Memory B cell (primary cell): ENCODE results near the gene U2AF1L4.

Source experiments
- ATAC-seq: fragments of 150-1000 bp; cut with Tn5 transposase; 2 replicates; pipeline ENCODE4 v1.10.0; 2021; ENCODE audit warnings: low read depth, mild to moderate bottlenecking, moderate library complexity
- DNase-seq, 2 donors: peaks; one replicate each; pipeline ENCODE4 v3.0.0; 2022; ENCODE audit warnings: low spot score in 2 of 2
- H3K27ac Mint-ChIP-seq: one replicate; pipeline ENCODE4 v1.8.0; 2022; ENCODE audit warnings: mild to moderate bottlenecking, moderate library complexity, mixed read lengths
- H3K27me3 Mint-ChIP-seq: one replicate; pipeline ENCODE4 v1.8.0; 2022; ENCODE audit warnings: mixed read lengths
- H3K36me3 Mint-ChIP-seq: one replicate; pipeline ENCODE4 v1.8.0; 2022; ENCODE audit warnings: mild to moderate bottlenecking, mixed read lengths
- H3K4me1 Mint-ChIP-seq: one replicate; pipeline ENCODE4 v1.8.0; 2022; ENCODE audit warnings: mixed read lengths
- H3K4me3 Mint-ChIP-seq: one replicate; pipeline ENCODE4 v1.8.0; 2022; ENCODE audit warnings: mild to moderate bottlenecking, moderate library complexity, mixed read lengths
- H3K9me3 Mint-ChIP-seq: one replicate; pipeline ENCODE4 v1.8.0; 2022; ENCODE audit warnings: mixed read lengths

The U2AF1L4 gene

DNA sequence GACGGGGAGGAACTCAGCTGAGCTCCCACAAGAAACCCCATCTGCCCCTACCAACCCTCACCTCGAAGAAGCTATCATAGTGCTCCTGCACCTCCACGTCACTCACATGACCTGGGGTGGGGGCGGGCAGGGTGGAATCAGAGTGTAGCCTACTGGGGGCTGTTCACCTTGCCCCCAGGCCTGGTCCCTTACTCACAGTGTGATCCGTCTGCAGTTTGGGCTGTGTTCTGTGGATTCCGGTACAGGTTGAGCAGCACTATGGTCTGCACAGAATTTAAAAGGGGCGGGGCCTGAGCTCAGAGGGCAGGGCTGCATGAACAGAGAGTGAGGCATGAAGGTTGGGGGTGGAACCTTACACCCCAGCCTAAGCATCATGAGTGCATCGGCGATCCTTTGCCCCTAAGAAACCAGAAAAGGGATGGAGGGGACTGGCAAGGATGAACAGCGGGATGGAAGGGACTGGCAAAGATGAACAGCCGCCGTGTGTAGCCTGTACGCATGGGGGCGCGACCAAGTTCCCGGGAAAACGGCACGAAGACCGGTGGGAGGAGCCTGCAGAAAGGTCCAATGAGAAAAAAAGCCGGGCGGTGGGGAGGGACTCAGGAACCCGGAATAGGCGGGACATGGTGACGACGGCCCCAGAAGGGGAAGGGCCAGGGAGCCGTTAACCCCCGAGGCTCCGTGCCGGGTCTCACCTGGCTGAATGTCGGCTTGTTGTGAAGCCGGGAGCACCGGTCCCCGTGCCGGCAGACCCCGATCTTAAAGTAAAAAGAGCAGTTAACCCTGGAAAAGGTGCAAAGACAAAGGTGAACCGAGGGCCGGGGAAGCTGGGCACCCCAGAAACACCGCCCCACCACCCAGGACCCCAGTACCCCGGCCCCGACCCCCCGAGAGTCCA is 539 bp downstream of the U2AF1L4 start:
- Mint-ChIP-seq H3K27me3 (no peaks in the 10 kb centered on the region), H3K4me3 (peak overlapping the region; percentile 96), H3K36me3 (peaks cover 5% of the 10 kb centered on the region), H3K9me3 (no peaks in the 10 kb centered on the region), H3K4me1 (peaks cover 26% of the 10 kb centered on the region), H3K27ac (peak overlapping the region; percentile 98)
- ATAC-seq (peak; percentile 56), DNase-seq (peak; percentile 89 to 90)

- Mint-ChIP-seq H3K4me1 (peaks cover 26% of the 10 kb centered on the region), H3K27me3 (no peaks in the 10 kb centered on the region), H3K4me3 (peak overlapping the region; percentile 96), H3K27ac (peak overlapping the region; percentile 98), H3K9me3 (no peaks in the 10 kb centered on the region), H3K36me3 (peaks cover 5% of the 10 kb centered on the region)
- ATAC-seq (no peak), DNase-seq (no peak)
Observed at GRCh38 chr19:35743640-35744429, 1.4 kb downstream of the U2AF1L4 start.

GRCh38 chr19:35742121-35742724 is 3.0 kb downstream of the U2AF1L4 start, which contains the start of gene IGFLR1:
Gene IGFLR1 (minus strand): TSS chr19:35742452. CDS start chr19:35741180, 1,272 bp downstream.
- Mint-ChIP-seq H3K36me3 (peaks cover 7% of the 10 kb centered on the region), H3K4me1 (peaks cover 22% of the 10 kb centered on the region), H3K27me3 (no peaks in the 10 kb centered on the region), H3K4me3 (peak within 1 kb of the TSS; percentile 98), H3K9me3 (no peaks in the 10 kb centered on the region), H3K27ac (peak within 1 kb of the TSS; percentile 99)
- ATAC-seq (peak; percentile 27), DNase-seq (peak; percentile 63 to 79)

- peaks cover 30% of the 10 kb centered on the region for H3K4me1 Mint-ChIP-seq
- no peaks in the 10 kb centered on the region for H3K9me3 Mint-ChIP-seq
Observed at GRCh38 chr19:35741203-35741515, 4.1 kb downstream of the U2AF1L4 start.

GRCh38 chr19:35740423-35741202 is 4.6 kb downstream of the U2AF1L4 start:
- DNase-seq (peak; percentile 83 to 91), ATAC-seq (peak; percentile 59)
- Mint-ChIP-seq H3K27me3 (no peaks in the 10 kb centered on the region), H3K36me3 (peaks cover 12% of the 10 kb centered on the region), H3K4me1 (peaks cover 28% of the 10 kb centered on the region), H3K9me3 (no peaks in the 10 kb centered on the region), H3K27ac (peak overlapping the region; percentile 85), H3K4me3 (peak overlapping the region; percentile 95)

More at GRCh38 chr19:35741203-35741515, 4.1 kb downstream of the U2AF1L4 start:
- ATAC-seq (no peak), DNase-seq (no peak)
- Mint-ChIP-seq H3K27ac (peak overlapping the region; percentile 85), H3K4me3 (peak overlapping the region; percentile 98), H3K36me3 (peaks cover 11% of the 10 kb centered on the region), H3K27me3 (no peaks in the 10 kb centered on the region)

- Mint-ChIP-seq H3K4me1 (peaks cover 28% of the 10 kb centered on the region), H3K27me3 (no peaks in the 10 kb centered on the region), H3K4me3 (peak overlapping the region; percentile 95), H3K27ac (peak overlapping the region; percentile 85), H3K9me3 (no peaks in the 10 kb centered on the region), H3K36me3 (peaks cover 15% of the 10 kb centered on the region)
- no peak for DNase-seq
- peak; percentile 3 for ATAC-seq
Observed at GRCh38 chr19:35740108-35740422, 5.2 kb downstream of the U2AF1L4 start.

GRCh38 chr19:35739275-35740107 is 5.7 kb downstream of the U2AF1L4 start:
- Mint-ChIP-seq H3K27me3 (no peaks in the 10 kb centered on the region), H3K36me3 (peaks cover 18% of the 10 kb centered on the region), H3K4me3 (peak overlapping the region; percentile 66), H3K4me1 (peaks cover 28% of the 10 kb centered on the region), H3K27ac (no peak overlapping the region), H3K9me3 (no peaks in the 10 kb centered on the region)
- no peak for DNase-seq
- no peak for ATAC-seq

GRCh38 chr19:35738887-35739229 is 6.4 kb downstream of the U2AF1L4 start:
- no peaks in the 10 kb centered on the region for H3K27me3 Mint-ChIP-seq
- peaks cover 30% of the 10 kb centered on the region for H3K4me1 Mint-ChIP-seq
- peaks cover 19% of the 10 kb centered on the region for H3K36me3 Mint-ChIP-seq
- no peaks in the 10 kb centered on the region for H3K9me3 Mint-ChIP-seq
- no peak overlapping the region for H3K27ac Mint-ChIP-seq
- H3K4me3 Mint-ChIP-seq = peak overlapping the region; percentile 66
- DNase-seq (no peak), ATAC-seq (no peak)

GRCh38 chr19:35738021-35738886 is 7.0 kb downstream of the U2AF1L4 start:
- Mint-ChIP-seq H3K4me3 (no peak overlapping the region), H3K27me3 (no peaks in the 10 kb centered on the region), H3K36me3 (peaks cover 22% of the 10 kb centered on the region), H3K4me1 (peaks cover 30% of the 10 kb centered on the region), H3K27ac (no peak overlapping the region), H3K9me3 (no peaks in the 10 kb centered on the region)
- DNase-seq (no peak), ATAC-seq (no peak)

DNA sequence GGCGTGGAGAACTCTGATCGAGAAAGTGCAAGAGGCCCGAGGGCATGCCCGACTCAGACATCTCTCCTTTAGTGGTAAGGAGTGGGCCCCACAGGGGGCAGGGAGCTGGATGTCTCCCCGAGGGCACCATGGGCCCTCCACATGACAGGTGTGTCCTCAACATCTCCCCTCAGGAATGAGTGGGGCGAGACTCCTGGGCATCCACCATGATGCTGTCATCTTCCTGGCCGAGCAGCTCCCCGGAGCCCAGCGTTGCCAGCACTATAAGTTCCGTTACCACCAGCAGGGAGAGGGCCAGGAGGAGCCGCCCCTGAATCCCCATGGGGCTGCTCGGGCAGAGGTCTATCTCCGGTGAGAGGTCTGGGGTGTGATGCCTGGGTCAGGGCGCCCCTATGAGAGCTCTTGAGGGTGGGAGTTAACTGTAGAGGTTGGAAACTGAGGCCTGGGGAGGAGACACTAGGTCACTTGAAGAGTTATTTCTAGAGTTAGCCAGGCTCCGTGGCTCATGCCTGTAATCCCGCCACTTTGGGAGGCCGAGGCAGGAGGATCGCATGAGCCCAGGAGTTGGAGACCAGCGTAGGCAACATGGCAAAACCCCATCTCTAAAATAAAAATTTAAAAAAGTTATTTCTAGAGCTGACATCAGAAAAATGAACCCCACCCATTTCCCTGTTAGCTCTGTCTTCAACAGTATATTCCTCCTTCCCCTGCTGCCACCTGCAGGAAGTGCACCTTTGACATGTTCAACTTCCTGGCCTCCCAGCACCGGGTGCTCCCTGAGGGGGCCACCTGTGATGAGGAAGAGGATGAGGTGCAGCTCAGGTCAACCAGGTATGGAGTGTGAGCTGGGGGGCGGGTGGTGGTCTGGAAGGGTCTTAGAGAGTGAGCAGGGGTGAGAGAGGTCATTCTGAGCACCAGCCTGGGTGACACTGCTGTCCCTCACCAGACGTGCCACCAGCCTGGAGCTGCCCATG is 8.0 kb downstream of the U2AF1L4 start:
- Mint-ChIP-seq H3K4me3 (no peak overlapping the region), H3K36me3 (peaks cover 19% of the 10 kb centered on the region), H3K9me3 (no peaks in the 10 kb centered on the region), H3K4me1 (peaks cover 26% of the 10 kb centered on the region), H3K27me3 (no peaks in the 10 kb centered on the region), H3K27ac (peak overlapping the region; percentile 65)
- no peak for ATAC-seq
- DNase-seq = no peak

DNA sequence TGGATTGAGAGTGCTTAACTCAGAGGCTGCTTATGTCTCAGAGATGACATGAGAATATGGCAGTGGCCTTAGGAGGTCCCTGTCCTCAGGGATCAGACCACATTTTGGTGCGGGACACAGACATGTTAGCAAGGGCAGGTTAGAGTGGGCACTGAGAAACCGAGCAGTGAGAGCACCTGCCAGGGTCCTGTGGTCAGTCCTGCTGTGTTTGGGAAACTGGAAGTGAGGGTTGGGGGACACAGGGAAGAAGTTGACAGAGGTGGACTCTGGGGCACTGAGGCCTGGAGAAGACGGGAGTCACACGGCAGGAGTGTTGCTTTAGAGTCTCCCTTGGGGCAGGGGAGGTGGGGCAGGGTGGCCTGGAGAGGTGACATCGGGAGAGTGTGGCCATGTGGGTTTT is 10.3 kb downstream of the U2AF1L4 start:
- peaks cover 33% of the 10 kb centered on the region for H3K36me3 Mint-ChIP-seq

More for the DNA sequence above, 10.3 kb downstream of the U2AF1L4 start:
- H3K9me3 Mint-ChIP-seq = no peaks in the 10 kb centered on the region
- ATAC-seq (no peak), DNase-seq (no peak)
- H3K27ac Mint-ChIP-seq = no peak overlapping the region
- no peaks in the 10 kb centered on the region for H3K27me3 Mint-ChIP-seq
- peaks cover 23% of the 10 kb centered on the region for H3K4me1 Mint-ChIP-seq
- H3K4me3 Mint-ChIP-seq = no peak overlapping the region
